Karpas-422 (cell line): ENCODE data around the gene NAALAD2. TPM values are rescaled to one million over a fixed set of nuclear protein-coding genes. Genes with fewer than 3 reads are reported as not detected.
"Not testable (repeated sequence)": the region's sequence is repeated elsewhere in the genome, so short reads cannot be mapped to it uniquely, and the experiment has no call there.

ENCODE experiments used
- DNase-seq: peaks from one replicate; pipeline ENCODE4 v3.0.0-alpha.2; 2015
- H2AFZ ChIP-seq: fragments of 200-600 bp; sonication (generic); 2 replicates; pipeline ENCODE4 v1.6.1; 2014; ENCODE audit warnings: antibody characterized with exemption, low read length, mixed read lengths
- H3K27ac ChIP-seq: fragments of 200-600 bp; sonication (generic); 2 replicates; pipeline ENCODE4 v1.5.1; 2014; ENCODE audit warnings: mild to moderate bottlenecking, low read length, moderate library complexity
- H3K27me3 ChIP-seq: fragments of 200-600 bp; sonication (generic); 2 replicates; pipeline ENCODE4 v1.6.1; 2014; ENCODE audit warnings: low read length, mixed read lengths
- H3K36me3 ChIP-seq: fragments of 200-600 bp; sonication (generic); 2 replicates; pipeline ENCODE4 v1.6.1; 2014; ENCODE audit warnings: low read length, mixed read lengths; ENCODE audit not compliant: insufficient read depth
- H3K4me1 ChIP-seq: fragments of 200-600 bp; sonication (generic); 2 replicates; pipeline ENCODE4 v1.6.1; 2014; ENCODE audit warnings: mild to moderate bottlenecking, low read length, mixed read lengths
- H3K4me2 ChIP-seq: fragments of 200-600 bp; sonication (generic); 2 replicates; pipeline ENCODE4 v1.6.1; 2014; ENCODE audit warnings: low read length, low read depth, mild to moderate bottlenecking; ENCODE audit not compliant: poor library complexity, severe bottlenecking
- H3K4me3 ChIP-seq: fragments of 200-600 bp; sonication (generic); 2 replicates; pipeline ENCODE4 v1.5.1; 2014; ENCODE audit warnings: mild to moderate bottlenecking, antibody characterized with exemption, low read length, mixed read lengths
- H3K79me2 ChIP-seq: fragments of 200-600 bp; sonication (generic); 2 replicates; pipeline ENCODE4 v1.6.1; 2014; ENCODE audit warnings: mild to moderate bottlenecking, low read length, mixed read lengths
- H3K9ac ChIP-seq: fragments of 200-600 bp; sonication (generic); 2 replicates; pipeline ENCODE4 v1.6.0; 2014; ENCODE audit warnings: low read length
- H3K9me2 ChIP-seq: fragments of 200-600 bp; sonication (generic), shearing (Covaris generic); replicated peaks from 2 replicates; pipeline ENCODE4 v1.6.0; 2014; ENCODE audit warnings: mild to moderate bottlenecking, low read length, moderate library complexity; ENCODE audit not compliant: insufficient read depth
- H3K9me3 ChIP-seq: fragments of 300-700, 200-600 bp; sonication (generic); 2 replicates; pipeline ENCODE4 v1.6.1; 2014; ENCODE audit warnings: low read length, mixed read lengths
- H4K20me1 ChIP-seq: fragments of 200-600 bp; sonication (generic); 2 replicates; pipeline ENCODE4 v1.6.1; 2014; ENCODE audit warnings: mild to moderate bottlenecking, antibody characterized with exemption, low read length, low read depth; ENCODE audit not compliant: insufficient read depth
- total RNA-seq: library from RNA; depleted of rRNA; stranded (reverse); fragments of >200 nt; shearing (Covaris generic); gene quantifications from 2 replicates; pipeline ENCODE4 v1.2.3, GENCODE V29; 2014; ENCODE audit warnings: low replicate concordance; rRNA removed

NAALAD2 gene
- total RNA-seq, result not detected in 2 replicates

- Histone ChIP-seq H3K36me3 (no peaks in the 10 kb centered on the region), H3K4me3 (no peak within 1 kb of the TSS), H2AFZ (no peak within 1 kb of the TSS), H3K4me1 (no peaks in the 10 kb centered on the region), H4K20me1 (no peaks in the 10 kb centered on the region), H3K9me2 (no peaks in the 10 kb centered on the region), H3K27me3 (0 out of 2 replicates have a peak, but pooled peaks cover 2% of the 10 kb centered on the region), H3K27ac (no peak within 1 kb of the TSS), H3K9ac (no peak within 1 kb of the TSS), H3K79me2 (no peaks in the 10 kb centered on the region), H3K4me2 (no peak within 1 kb of the TSS), H3K9me3 (no peaks in the 10 kb centered on the region)
- DNase-seq, result no peak
Observed at GRCh38 chr11:90134478-90135003, at the start of gene NAALAD2. NAALAD2 (plus strand) TSS chr11:90134663; CDS start chr11:90134759, 96 bp downstream.

GRCh38 chr11:90085650-90086049, 48.8 kb upstream of the NAALAD2 start, which contains the start of gene UBTFL1:
UBTFL1 (plus strand) TSS chr11:90085950; CDS start chr11:90085950, 0 bp downstream.
- H3K79me2 ChIP-seq, H3K4me2 ChIP-seq, H3K36me3 ChIP-seq, H3K4me3 ChIP-seq, H2AFZ ChIP-seq, H3K9me2 ChIP-seq, H3K4me1 ChIP-seq, H4K20me1 ChIP-seq, H3K27ac ChIP-seq, H3K9me3 ChIP-seq, H3K27me3 ChIP-seq, H3K9ac ChIP-seq, DNase-seq: not testable (repeated sequence)

- not testable (repeated sequence) for H3K4me1 ChIP-seq, H3K27ac ChIP-seq, H3K9me2 ChIP-seq, H2AFZ ChIP-seq, H3K27me3 ChIP-seq, H3K79me2 ChIP-seq, H3K4me3 ChIP-seq, H3K4me2 ChIP-seq, H3K36me3 ChIP-seq, DNase-seq, H3K9me3 ChIP-seq, H4K20me1 ChIP-seq, H3K9ac ChIP-seq
Observed at GRCh38 chr11:90088731-90089130, 45.7 kb upstream of the NAALAD2 start.

- not testable (repeated sequence) for H3K27me3 ChIP-seq, H3K4me3 ChIP-seq, DNase-seq, H3K9me2 ChIP-seq, H3K36me3 ChIP-seq, H2AFZ ChIP-seq, H3K27ac ChIP-seq, H3K9me3 ChIP-seq, H3K79me2 ChIP-seq, H3K4me1 ChIP-seq, H4K20me1 ChIP-seq, H3K4me2 ChIP-seq, H3K9ac ChIP-seq
Observed at GRCh38 chr11:90095230-90095924, 39.1 kb upstream of the NAALAD2 start.

- not testable (repeated sequence) for H3K9me3 ChIP-seq, H3K27me3 ChIP-seq, DNase-seq, H3K4me3 ChIP-seq, H3K4me1 ChIP-seq, H2AFZ ChIP-seq, H3K9ac ChIP-seq, H3K79me2 ChIP-seq, H3K9me2 ChIP-seq, H3K4me2 ChIP-seq, H4K20me1 ChIP-seq, H3K27ac ChIP-seq, H3K36me3 ChIP-seq
Observed at GRCh38 chr11:90098261-90098660, 36.2 kb upstream of the NAALAD2 start.

GRCh38 chr11:90100431-90100830, 34.0 kb upstream of the NAALAD2 start:
- Histone ChIP-seq H3K9me3 (no peaks in the 10 kb centered on the region), H3K4me2 (no peak overlapping the region)
- DNase-seq, result no peak

GRCh38 chr11:90113541-90113940, 20.9 kb upstream of the NAALAD2 start:
- Histone ChIP-seq H4K20me1 (no peaks in the 10 kb centered on the region), H3K79me2 (no peaks in the 10 kb centered on the region), H3K4me3 (no peak overlapping the region), H3K27ac (no peak overlapping the region), H3K9ac (no peak overlapping the region), H3K27me3 (no peaks in the 10 kb centered on the region), H3K9me3 (no peaks in the 10 kb centered on the region), H3K4me1 (no peaks in the 10 kb centered on the region), H3K4me2 (no peak overlapping the region), H3K36me3 (no peaks in the 10 kb centered on the region), H3K9me2 (no peaks in the 10 kb centered on the region), H2AFZ (no peak overlapping the region)
- peak; percentile 71 for DNase-seq

More at GRCh38 chr11:90100431-90100830, 34.0 kb upstream of the NAALAD2 start:
- H3K4me1 ChIP-seq, result no peaks in the 10 kb centered on the region
- no peaks in the 10 kb centered on the region; the same call in 1 of the 2 replicates for H3K27me3 ChIP-seq
- no peak overlapping the region for H3K27ac ChIP-seq
- H4K20me1 ChIP-seq, result no peaks in the 10 kb centered on the region
- no peaks in the 10 kb centered on the region for H3K79me2 ChIP-seq
- H2AFZ ChIP-seq, result no peak overlapping the region
- H3K9me2 ChIP-seq, result no peaks in the 10 kb centered on the region
- no peaks in the 10 kb centered on the region for H3K36me3 ChIP-seq
- no peak overlapping the region for H3K4me3 ChIP-seq
- H3K9ac ChIP-seq, result no peak overlapping the region

GRCh38 chr11:90120191-90120590, 14.3 kb upstream of the NAALAD2 start:
- Histone ChIP-seq H3K36me3 (no peaks in the 10 kb centered on the region), H3K9me3 (no peaks in the 10 kb centered on the region), H2AFZ (no peak overlapping the region), H3K9me2 (no peaks in the 10 kb centered on the region), H3K4me2 (no peak overlapping the region), H3K27me3 (no peaks in the 10 kb centered on the region), H3K79me2 (no peaks in the 10 kb centered on the region), H3K27ac (no peak overlapping the region), H3K4me3 (no peak overlapping the region), H4K20me1 (no peaks in the 10 kb centered on the region), H3K9ac (no peak overlapping the region), H3K4me1 (no peaks in the 10 kb centered on the region)
- DNase-seq, result no peak
